ENCODE results near the gene KLHL25. TPM values are rescaled to one million over a fixed set of nuclear protein-coding genes. Genes with fewer than 3 reads are reported as not detected.

The KLHL25 gene
- total and polyA plus RNA-seq, 2 of the 8 experiments (the other 6 are each of a cell fraction or from before 2014, with no cell fraction given), result 16.5 to 22.0 TPM

- TF ChIP-seq E2F6 (IDR thresholded peaks at IDR 0.05) (peak; percentile 66), YY1 (IDR thresholded peaks at IDR 0.05; ENCODE audit: low read depth, low read length) (0 out of 2 replicates have a peak, but pooled peaks have one; percentile 57), MAX (IDR thresholded peaks at IDR 0.05) (peak; percentile 85)
These were observed 45.5 kb upstream of the KLHL25 start (continued) for GRCh38 chr15:85840079-85840801.
